Daoy (cell line): ENCODE results near the gene SAMD14. TPM values are rescaled to one million over a fixed set of nuclear protein-coding genes. Genes with fewer than 3 reads are reported as not detected.

Experiments
- DNase-seq: peaks from one replicate; pipeline ENCODE4 v3.0.0-alpha.2; 2015; ENCODE audit warnings: low read depth
- total RNA-seq: library from RNA; depleted of rRNA; stranded (reverse); fragments of >200 nt; shearing (Covaris generic); gene quantifications from 2 replicates; pipeline ENCODE4 v1.2.3, GENCODE V29; 2014

SAMD14 gene
- total RNA-seq, 1 experiment from 2014 or later, result 1.7 TPM

GRCh38 chr17:50165466-50165865 is 35.5 kb upstream of the SAMD14 start:
- no peak for DNase-seq

GRCh38 chr17:50165066-50165465 is 35.1 kb upstream of the SAMD14 start:
- DNase-seq, result no peak

GRCh38 chr17:50164697-50164988 is 34.7 kb upstream of the SAMD14 start:
- DNase-seq, result no peak

GRCh38 chr17:50163843-50164696 is 34.1 kb upstream of the SAMD14 start:
- DNase-seq, result no peak

- DNase-seq, result no peak
Measured at GRCh38 chr17:50162466-50163254, 32.7 kb upstream of the SAMD14 start.

DNA sequence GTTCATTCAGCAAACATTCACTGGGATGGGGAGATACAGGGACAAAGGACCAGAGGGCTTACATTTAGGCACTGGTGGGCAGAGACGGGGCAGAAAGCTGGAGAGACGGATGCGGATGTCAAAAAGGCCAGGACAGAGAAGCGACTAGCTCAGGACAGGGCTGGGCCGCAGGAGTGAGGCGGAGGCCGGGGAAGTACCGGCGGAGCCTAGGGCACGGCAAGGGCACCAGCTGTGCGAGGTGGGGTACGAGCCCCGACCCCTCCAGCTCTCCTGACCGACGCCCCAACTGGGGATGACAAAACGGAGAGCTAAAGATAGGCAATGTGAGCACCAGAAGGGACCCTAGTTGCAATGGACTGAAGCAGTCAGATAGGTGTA is 31.9 kb upstream of the SAMD14 start:
- no peak for DNase-seq

- DNase-seq, result peak; percentile 93
Measured at GRCh38 chr17:50161023-50161910, 31.3 kb upstream of the SAMD14 start.

DNA sequence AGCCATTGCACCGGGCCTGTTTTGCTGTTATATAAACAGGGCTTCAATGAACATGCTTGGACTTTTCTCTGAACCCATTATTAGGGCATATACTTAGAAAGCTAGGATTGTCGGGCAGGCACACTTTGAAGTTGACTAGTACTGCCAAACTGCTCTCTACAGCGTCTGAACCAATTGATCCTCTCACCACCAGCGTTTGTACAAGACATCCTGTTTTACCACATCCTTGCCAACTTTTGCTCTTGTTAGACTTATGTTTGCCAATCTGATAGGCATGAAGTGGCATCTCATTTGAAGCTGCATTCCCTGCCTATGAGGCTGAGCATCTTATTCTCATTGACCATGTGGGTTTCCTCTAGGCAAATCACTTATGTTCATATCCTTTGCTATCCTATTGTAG is 27.9 kb upstream of the SAMD14 start:
- no peak for DNase-seq

DNA sequence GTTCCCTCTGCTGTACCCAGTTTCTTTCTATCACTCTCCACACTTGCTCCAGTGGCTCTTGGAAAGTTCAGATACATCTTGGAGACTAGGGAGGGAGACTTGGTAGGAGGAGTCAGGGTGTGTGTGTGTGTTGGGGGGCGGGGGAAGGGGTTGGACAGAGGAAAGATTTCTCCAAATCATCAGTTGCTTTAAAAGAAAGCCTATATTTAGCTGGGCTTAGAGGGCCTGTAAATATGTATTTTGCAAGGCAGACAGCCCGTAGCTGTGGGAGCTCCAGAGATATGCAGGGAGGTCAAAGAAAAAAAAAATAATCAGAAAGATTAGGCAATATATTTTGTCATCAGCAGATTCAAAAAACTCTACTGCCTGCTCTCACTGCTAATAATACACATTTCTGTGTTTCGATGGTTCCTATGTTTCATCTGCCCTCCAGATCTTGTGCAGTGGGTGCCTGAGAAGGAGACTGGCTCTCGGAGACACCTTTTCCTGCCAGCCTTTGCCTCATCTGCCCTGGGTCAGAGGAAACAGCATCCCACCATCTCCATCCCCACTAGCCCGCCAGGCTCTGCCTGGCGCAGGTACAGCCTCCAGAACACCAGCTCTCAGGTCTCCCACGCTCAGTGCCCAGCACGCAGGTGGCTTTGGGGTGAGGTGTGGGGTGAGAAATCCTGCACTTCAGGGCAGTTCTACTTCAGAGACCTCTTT is 25.3 kb upstream of the SAMD14 start:
- DNase-seq, result no peak

DNA sequence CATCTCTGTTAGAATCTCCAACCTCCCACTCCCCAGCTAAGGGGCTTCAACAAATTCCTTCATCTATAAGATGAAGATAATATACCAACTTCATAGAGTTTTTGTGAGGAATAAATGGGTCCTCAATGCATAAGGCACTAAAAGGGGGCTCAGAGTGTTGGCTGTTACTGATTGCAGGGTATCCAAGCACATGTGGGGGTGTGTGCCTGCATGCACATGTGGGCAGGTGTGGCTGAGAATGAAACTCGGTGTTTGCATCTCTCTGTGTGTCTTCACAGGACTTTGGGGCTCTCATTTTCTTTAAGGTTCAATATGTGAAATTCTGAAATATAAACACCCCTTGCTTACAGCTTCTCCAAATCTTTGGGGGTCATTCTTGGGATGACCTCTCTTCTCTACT is 24.6 kb upstream of the SAMD14 start:
- no peak for DNase-seq

DNA sequence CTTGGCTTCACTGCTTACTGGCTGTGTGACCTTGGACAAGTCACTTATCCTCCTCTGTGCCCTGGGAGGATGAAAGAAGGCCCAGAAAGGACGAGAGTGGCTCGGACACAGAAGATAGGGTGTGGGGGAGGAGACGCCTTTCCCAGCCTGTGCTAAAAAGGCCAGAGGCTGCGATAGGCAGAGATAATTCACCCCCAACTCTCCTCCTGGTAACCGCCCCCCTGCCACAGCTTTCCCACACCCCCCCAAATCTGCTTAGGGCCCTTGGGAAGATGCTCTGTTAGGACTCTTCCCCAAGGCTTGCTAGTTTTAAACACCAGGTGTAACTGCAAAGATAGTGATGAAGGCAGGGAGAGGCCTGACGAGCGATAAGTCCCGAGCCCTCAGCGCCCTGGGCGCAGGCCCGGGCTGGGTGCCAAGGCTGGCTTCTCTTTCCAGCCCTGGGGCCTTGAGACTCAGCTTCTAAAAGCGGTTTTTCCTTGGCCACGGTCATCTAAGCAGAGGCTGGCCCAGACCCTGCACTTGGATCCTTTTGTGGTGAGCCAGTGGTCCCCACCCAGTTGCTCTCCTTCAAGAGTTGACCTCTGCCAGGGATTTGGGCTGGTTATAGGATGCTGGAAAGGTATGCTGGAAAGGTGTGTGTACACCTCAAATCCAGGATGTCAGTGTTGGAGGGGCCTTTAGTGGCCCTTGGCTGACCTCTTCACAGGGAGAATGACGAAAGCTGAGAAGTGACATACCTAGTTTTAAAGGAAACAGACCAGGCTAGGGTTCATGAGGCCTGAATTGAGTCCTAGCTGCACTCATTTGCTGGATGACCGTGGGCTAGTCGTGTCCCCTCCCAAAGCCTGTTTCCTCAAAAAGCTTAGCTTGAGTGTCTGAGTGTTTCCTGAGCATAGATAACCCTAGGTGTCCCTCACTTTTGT is 24.0 kb upstream of the SAMD14 start:
- DNase-seq, result no peak

GRCh38 chr17:50152736-50153135 is 22.8 kb upstream of the SAMD14 start:
- DNase-seq, result no peak

- DNase-seq, result peak; percentile 86
Measured at GRCh38 chr17:50151937-50152547, 22.1 kb upstream of the SAMD14 start.

- DNase-seq, result peak; percentile 89
Measured at GRCh38 chr17:50151041-50151936, 21.3 kb upstream of the SAMD14 start.

DNA sequence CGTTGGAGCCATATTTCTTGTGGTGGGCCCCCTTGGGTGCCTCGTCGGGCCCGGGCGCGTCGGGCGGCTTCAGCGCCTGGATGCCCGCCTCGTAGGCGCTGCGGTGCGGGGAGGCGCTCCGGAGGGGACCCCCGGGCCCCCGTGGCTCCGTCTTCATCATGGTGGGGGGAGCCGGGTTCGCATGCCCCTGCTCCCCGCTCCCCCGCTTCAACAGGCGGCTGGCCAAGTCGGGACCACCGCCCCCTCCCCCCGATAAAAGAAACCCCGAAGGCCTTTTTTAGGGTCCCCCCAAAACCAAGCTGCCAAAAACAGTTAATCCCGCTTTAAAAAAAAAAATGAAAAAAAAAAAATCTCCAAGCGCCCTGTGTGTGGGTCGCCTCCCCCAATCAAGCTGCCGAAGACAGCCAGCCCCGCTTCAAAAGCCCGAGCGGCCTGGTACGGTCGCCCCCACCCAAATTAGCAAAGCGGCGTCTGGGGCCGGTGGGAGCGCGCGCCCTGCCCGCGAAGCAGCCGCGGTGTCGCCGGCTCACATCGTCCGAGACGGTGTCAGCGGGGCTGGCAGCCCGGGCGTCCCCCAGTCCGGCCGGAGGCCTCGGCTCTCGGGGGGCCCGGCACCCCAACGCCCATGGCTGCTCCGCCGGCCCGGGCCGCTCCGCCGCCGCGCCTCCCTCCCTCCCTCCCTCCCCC is 20.5 kb upstream of the SAMD14 start, which contains the start of gene PPP1R9B:
TSS of gene PPP1R9B (minus strand) at position 324 of the 687 bp plus-strand sequence. CDS start at position 160, 164 bp downstream.
- no peak for DNase-seq

- DNase-seq, result peak; percentile 65
Measured at GRCh38 chr17:50149417-50150353, 19.7 kb upstream of the SAMD14 start.

DNA sequence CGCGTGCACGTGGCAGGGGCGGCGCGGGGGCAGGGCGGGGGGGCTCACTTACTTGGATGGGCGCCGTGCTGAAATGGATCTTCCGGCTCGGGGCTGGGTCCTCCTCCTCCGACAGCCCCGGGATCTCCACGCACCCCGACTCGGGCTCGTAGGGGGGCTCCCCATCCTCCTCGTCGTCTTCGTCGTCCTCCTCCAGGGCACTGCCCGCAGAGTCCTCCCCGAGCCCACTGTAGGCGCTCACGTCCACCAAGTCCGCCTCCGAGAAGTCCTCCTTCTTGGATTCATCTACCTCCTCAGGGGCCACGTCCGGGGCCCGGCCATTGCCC is 19.1 kb upstream of the SAMD14 start:
- DNase-seq, result no peak
